ENCODE data around the gene DHX30. TPM values are rescaled to one million over a fixed set of nuclear protein-coding genes. Genes with fewer than 3 reads are reported as not detected.

Gene DHX30
- total RNA-seq, 1 donor from 2014 or later: 70.9 TPM

GRCh38 chr3:47848599-47849117 is 45.7 kb downstream of the DHX30 start:
- Histone ChIP-seq H2AFZ (replicated peaks) (no peak overlapping the region), H3K9ac (no peak overlapping the region), H3K27me3 (no peaks in the 10 kb centered on the region), H3K9me3 (ENCODE audit: low read depth) (no peaks in the 10 kb centered on the region), H3F3A (ENCODE audit: low read depth) (peaks cover 32% of the 10 kb centered on the region), H3K4me2 (no peak overlapping the region), H3K4me1 (no peaks in the 10 kb centered on the region), H3K4me3 (no peak overlapping the region), H3K27ac (no peak overlapping the region), H3K79me2 (ENCODE audit: low read depth) (no peaks in the 10 kb centered on the region), H3K36me3 (no peaks in the 10 kb centered on the region), H4K20me1 (ENCODE audit: low read depth) (peaks cover 4% of the 10 kb centered on the region)
- no peak for DNase-seq (ENCODE audit: low spot score)
- Mint-ChIP-seq H3K27ac (no peak overlapping the region), H3K36me3 (peaks cover 28% of the 10 kb centered on the region), H3K4me3 (no peak overlapping the region), H3K4me1 (peaks cover 3% of the 10 kb centered on the region), H3K9me3 (peaks cover under 1% of the 10 kb centered on the region), H3K27me3 (ENCODE audit: insufficient read depth, low read depth) (peaks cover 10% of the 10 kb centered on the region)
- TF ChIP-seq EZH2phosphoT487 (IDR thresholded peaks at IDR 0.05) (no peak), CTCF (IDR thresholded peaks at IDR 0.05) (no peak), EZH2 (IDR thresholded peaks at IDR 0.05) (no peak)

- Histone ChIP-seq H3F3A (ENCODE audit: low read depth) (peaks cover 32% of the 10 kb centered on the region), H3K4me1 (no peaks in the 10 kb centered on the region), H3K4me2 (no peak overlapping the region), H4K20me1 (ENCODE audit: low read depth) (peaks cover 4% of the 10 kb centered on the region), H3K27me3 (no peaks in the 10 kb centered on the region), H3K4me3 (no peak overlapping the region), H3K9me3 (ENCODE audit: low read depth) (no peaks in the 10 kb centered on the region), H3K9ac (no peak overlapping the region), H3K36me3 (no peaks in the 10 kb centered on the region), H3K79me2 (ENCODE audit: low read depth) (no peaks in the 10 kb centered on the region), H2AFZ (replicated peaks) (no peak overlapping the region), H3K27ac (no peak overlapping the region)
- Mint-ChIP-seq H3K9me3 (peaks cover 3% of the 10 kb centered on the region), H3K27ac (no peak overlapping the region), H3K4me3 (no peak overlapping the region), H3K36me3 (peaks cover 27% of the 10 kb centered on the region), H3K4me1 (peaks cover 3% of the 10 kb centered on the region), H3K27me3 (ENCODE audit: insufficient read depth, low read depth) (peaks cover 10% of the 10 kb centered on the region)
- TF ChIP-seq CTCF (IDR thresholded peaks at IDR 0.05): no peak
- no peak for DNase-seq (ENCODE audit: low spot score)
Measured at GRCh38 chr3:47849186-47849698, 46.3 kb downstream of the DHX30 start.

- Histone ChIP-seq H2AFZ (replicated peaks) (no peak overlapping the region), H3K27me3 (no peaks in the 10 kb centered on the region), H4K20me1 (ENCODE audit: low read depth) (peaks cover 4% of the 10 kb centered on the region), H3K4me3 (no peak overlapping the region), H3K9me3 (ENCODE audit: low read depth) (no peaks in the 10 kb centered on the region), H3K4me2 (no peak overlapping the region), H3K4me1 (no peaks in the 10 kb centered on the region), H3F3A (ENCODE audit: low read depth) (peaks cover 32% of the 10 kb centered on the region), H3K9ac (no peak overlapping the region), H3K27ac (peak overlapping the region; percentile 46), H3K79me2 (ENCODE audit: low read depth) (no peaks in the 10 kb centered on the region), H3K36me3 (no peaks in the 10 kb centered on the region)
- peak; percentile 41 for DNase-seq (ENCODE audit: low spot score)
- Mint-ChIP-seq H3K27ac (no peak overlapping the region), H3K27me3 (ENCODE audit: insufficient read depth, low read depth) (peaks cover 10% of the 10 kb centered on the region), H3K9me3 (peaks cover 3% of the 10 kb centered on the region), H3K4me1 (peaks cover 3% of the 10 kb centered on the region), H3K4me3 (no peak overlapping the region), H3K36me3 (peaks cover 24% of the 10 kb centered on the region)
- TF ChIP-seq EZH2 (IDR thresholded peaks at IDR 0.05) (no peak), EZH2phosphoT487 (IDR thresholded peaks at IDR 0.05) (no peak), CTCF (IDR thresholded peaks at IDR 0.05) (peak; percentile 57)
Measured at GRCh38 chr3:47849699-47850563, 47.0 kb downstream of the DHX30 start.

Measured in neural progenitor cell (in vitro differentiated cells).